CD4-positive, alpha-beta T cell treated with Interleukin-17A for 1 hour (primary cell): ENCODE measurements around the gene MOCS2.

Source experiments
- DNase-seq: peaks from one replicate; pipeline ENCODE4 v3.0.0-alpha.2; 2020

Gene MOCS2

GRCh38 chr5:53109443-53110127, at the start of gene MOCS2:
Gene MOCS2, minus strand, starts transcription at chr5:53109757. Its CDS starts 2,583 bp downstream, at chr5:53107174.
- peak; percentile 89 for DNase-seq

- no peak for DNase-seq
These were observed 42.3 kb upstream of the MOCS2 start for GRCh38 chr5:53151713-53152458.

GRCh38 chr5:53133020-53133419, 23.5 kb upstream of the MOCS2 start:
- no peak for DNase-seq

GRCh38 chr5:53130266-53130665, 20.7 kb upstream of the MOCS2 start:
- DNase-seq, result no peak

GRCh38 chr5:53128481-53128880, 18.9 kb upstream of the MOCS2 start:
- no peak for DNase-seq

GRCh38 chr5:53127107-53127506, 17.6 kb upstream of the MOCS2 start:
- no peak for DNase-seq

- no peak for DNase-seq
These were observed 17.0 kb upstream of the MOCS2 start for GRCh38 chr5:53126521-53126920.

- DNase-seq, result no peak
These were observed 14.1 kb upstream of the MOCS2 start for GRCh38 chr5:53123702-53124101.

GRCh38 chr5:53120165-53120564, 10.6 kb upstream of the MOCS2 start:
- DNase-seq, result no peak

- DNase-seq, result no peak
These were observed 9.3 kb upstream of the MOCS2 start for GRCh38 chr5:53118879-53119278.

GRCh38 chr5:53116597-53116996, 7.0 kb upstream of the MOCS2 start:
- no peak for DNase-seq

GRCh38 chr5:53114988-53115387, 5.4 kb upstream of the MOCS2 start:
- DNase-seq, result peak; percentile 5

GRCh38 chr5:53113947-53114346, 4.4 kb upstream of the MOCS2 start:
- no peak for DNase-seq

GRCh38 chr5:53112909-53113308, 3.4 kb upstream of the MOCS2 start:
- DNase-seq, result no peak

- peak; percentile 7 for DNase-seq
These were observed 2.8 kb upstream of the MOCS2 start for GRCh38 chr5:53112307-53112706.

- DNase-seq, result no peak
These were observed 1.6 kb upstream of the MOCS2 start for GRCh38 chr5:53111139-53111538.

GRCh38 chr5:53110156-53110555, 599 bp upstream of the MOCS2 start:
- no peak for DNase-seq

GRCh38 chr5:53109056-53109442, 508 bp downstream of the MOCS2 start:
- no peak for DNase-seq

GRCh38 chr5:53105611-53106300, 3.8 kb downstream of the MOCS2 start:
- no peak for DNase-seq

GRCh38 chr5:53100606-53101005, 9.0 kb downstream of the MOCS2 start:
- DNase-seq, result no peak

- no peak for DNase-seq
These were observed 10.0 kb downstream of the MOCS2 start for GRCh38 chr5:53099546-53099945.

- DNase-seq, result peak; percentile 79
These were observed 13.5 kb downstream of the MOCS2 start for GRCh38 chr5:53095931-53096525.

GRCh38 chr5:53095217-53095616, 14.3 kb downstream of the MOCS2 start:
- DNase-seq, result no peak

GRCh38 chr5:53092242-53092641, 17.3 kb downstream of the MOCS2 start:
- DNase-seq, result no peak
